ENCODE results near the gene ADSL. TPM values are rescaled to one million over a fixed set of nuclear protein-coding genes. Genes with fewer than 3 reads are reported as not detected.

Gene ADSL
- total and polyA plus RNA-seq, 2 donors (not counting 1 experiment from before 2014, with no cell fraction given), result 67.0 to 89.8 TPM

GRCh38 chr22:40406063-40406890 is 60.0 kb downstream of the ADSL start:
- H3K4me1 ChIP-seq (ENCODE audit: control insufficient read depth, extremely low read depth, insufficient read depth, low read length), result no peaks in the 10 kb centered on the region
- H3K9ac ChIP-seq (ENCODE audit: insufficient read depth, low read length), result no peak overlapping the region
- H3K27ac ChIP-seq (ENCODE audit: insufficient read depth, low read length), result no peak overlapping the region
- no peaks in the 10 kb centered on the region for H4K20me1 ChIP-seq (ENCODE audit: control insufficient read depth, extremely low read depth, insufficient read depth, low read length)
- no peak overlapping the region for H3K4me3 ChIP-seq (replicated peaks in 1 of 4; ENCODE audit: control extremely low read depth in 1 of 4, insufficient read depth in 1 of 4, low read depth in 3 of 4, low read length in 4 of 4)
- H3K36me3 ChIP-seq (ENCODE audit: control insufficient read depth, insufficient read depth, low read length), result peaks cover 42% of the 10 kb centered on the region
- no peak for DNase-seq (ENCODE audit: low read depth in 2 of 2)
- H3K9me3 ChIP-seq (ENCODE audit: control insufficient read depth, insufficient read depth, low read depth, low read length), result no peaks in the 10 kb centered on the region
- no peaks in the 10 kb centered on the region for H3K27me3 ChIP-seq (ENCODE audit: control insufficient read depth, insufficient read depth, low read length)
- TF ChIP-seq EZH2 (IDR thresholded peaks at IDR 0.05; ENCODE audit: low read length, missing control alignments), result no peak
- no peak for TF ChIP-seq CTCF (conservative IDR thresholded peaks at IDR 0.05 in 1 of 2, IDR thresholded peaks at IDR 0.05 in 1 of 2; ENCODE audit: low read depth in 1 of 2, low read length in 2 of 2)
- no peak overlapping the region for H2AFZ ChIP-seq (ENCODE audit: low read length)
- no peaks in the 10 kb centered on the region for H3K79me2 ChIP-seq (ENCODE audit: control insufficient read depth, insufficient read depth, low read length)
- H3K4me2 ChIP-seq (ENCODE audit: extremely low read depth, insufficient read depth, low read length), result no peak overlapping the region

GRCh38 chr22:40407021-40407761 is 60.9 kb downstream of the ADSL start:
- H2AFZ ChIP-seq (ENCODE audit: low read length), result no peak overlapping the region
- no peaks in the 10 kb centered on the region for H3K9me3 ChIP-seq (ENCODE audit: control insufficient read depth, insufficient read depth, low read depth, low read length)
- H3K4me3 ChIP-seq (replicated peaks in 1 of 4; ENCODE audit: control extremely low read depth in 1 of 4, insufficient read depth in 1 of 4, low read depth in 3 of 4, low read length in 4 of 4), result no peak overlapping the region
- H3K4me2 ChIP-seq (ENCODE audit: extremely low read depth, insufficient read depth, low read length), result no peak overlapping the region
- TF ChIP-seq CTCF (conservative IDR thresholded peaks at IDR 0.05 in 1 of 2, IDR thresholded peaks at IDR 0.05 in 1 of 2; ENCODE audit: low read depth in 1 of 2, low read length in 2 of 2) (no peak), EZH2 (IDR thresholded peaks at IDR 0.05; ENCODE audit: low read length, missing control alignments) (no peak)
- H3K27me3 ChIP-seq (ENCODE audit: control insufficient read depth, insufficient read depth, low read length), result no peaks in the 10 kb centered on the region
- no peaks in the 10 kb centered on the region for H3K4me1 ChIP-seq (ENCODE audit: control insufficient read depth, extremely low read depth, insufficient read depth, low read length)
- DNase-seq (ENCODE audit: low read depth in 2 of 2), result no peak
- H3K27ac ChIP-seq (ENCODE audit: insufficient read depth, low read length), result no peak overlapping the region
- H3K79me2 ChIP-seq (ENCODE audit: control insufficient read depth, insufficient read depth, low read length), result no peaks in the 10 kb centered on the region
- H4K20me1 ChIP-seq (ENCODE audit: control insufficient read depth, extremely low read depth, insufficient read depth, low read length), result no peaks in the 10 kb centered on the region
- peaks cover 46% of the 10 kb centered on the region for H3K36me3 ChIP-seq (ENCODE audit: control insufficient read depth, insufficient read depth, low read length)
- H3K9ac ChIP-seq (ENCODE audit: insufficient read depth, low read length), result no peak overlapping the region

Data from fibroblast of lung (primary cell).